Nephron (organoid): Measurements from ENCODE around the gene TCF20.

Experiments used
- H3K27ac Mint-ChIP-seq, 3 experiments: 2 replicates each; pipeline ENCODE4 v1.8.0; 2020; ENCODE audit warnings: mixed read lengths in 3 of 3, mild to moderate bottlenecking in 2 of 3, moderate library complexity in 1 of 3
- H3K27me3 Mint-ChIP-seq: 2 replicates; pipeline ENCODE4 v1.8.0; 2021; ENCODE audit warnings: low read depth, mild to moderate bottlenecking, moderate library complexity, mixed read lengths
- H3K36me3 Mint-ChIP-seq: 2 replicates; pipeline ENCODE4 v1.8.0; 2020; ENCODE audit warnings: low read depth, mixed read lengths
- H3K4me1 Mint-ChIP-seq: 2 replicates; pipeline ENCODE4 v1.8.0; 2020; ENCODE audit warnings: mixed read lengths
- H3K4me3 Mint-ChIP-seq, 3 experiments: 2 replicates each; pipeline ENCODE4 v1.8.0; 2020; ENCODE audit warnings: mild to moderate bottlenecking in 3 of 3, mixed read lengths in 3 of 3, moderate library complexity in 2 of 3
- H3K9me3 Mint-ChIP-seq: 2 replicates; pipeline ENCODE4 v1.8.0; 2020; ENCODE audit warnings: mixed read lengths
- CTCF ChIP-seq, 3 experiments: fragments of 200-600 bp; sonication (generic); IDR thresholded peaks; one replicate each; pipeline ENCODE4 v1.5.0; 2021; ENCODE audit warnings: antibody characterized with exemption in 3 of 3; ENCODE audit not compliant: unreplicated experiment in 3 of 3

The TCF20 gene

GRCh38 chr22:42229455-42230149, 40.9 kb downstream of the TCF20 start:
- no peak for TF ChIP-seq CTCF (IDR thresholded peaks at IDR 0.05; ENCODE audit: unreplicated experiment in 3 of 3)
- no peaks in the 10 kb centered on the region for H3K27me3 Mint-ChIP-seq
- H3K36me3 Mint-ChIP-seq, result no peaks in the 10 kb centered on the region
- peaks cover 27% of the 10 kb centered on the region for H3K4me1 Mint-ChIP-seq
- H3K4me3 Mint-ChIP-seq, result no peak overlapping the region
- no peak overlapping the region for H3K27ac Mint-ChIP-seq
- H3K9me3 Mint-ChIP-seq, result peaks cover 3% of the 10 kb centered on the region

GRCh38 chr22:42228483-42228882, 42.0 kb downstream of the TCF20 start:
- no peak overlapping the region for H3K4me3 Mint-ChIP-seq
- H3K27me3 Mint-ChIP-seq, result no peaks in the 10 kb centered on the region
- TF ChIP-seq CTCF (IDR thresholded peaks at IDR 0.05; ENCODE audit: unreplicated experiment in 3 of 3), result no peak
- no peaks in the 10 kb centered on the region for H3K36me3 Mint-ChIP-seq
- H3K4me1 Mint-ChIP-seq, result peaks cover 27% of the 10 kb centered on the region
- no peak overlapping the region for H3K27ac Mint-ChIP-seq
- no peaks in the 10 kb centered on the region for H3K9me3 Mint-ChIP-seq

GRCh38 chr22:42227435-42227834, 43.0 kb downstream of the TCF20 start:
- TF ChIP-seq CTCF (IDR thresholded peaks at IDR 0.05; ENCODE audit: unreplicated experiment in 3 of 3), result no peak
- no peaks in the 10 kb centered on the region for H3K27me3 Mint-ChIP-seq
- H3K9me3 Mint-ChIP-seq, result no peaks in the 10 kb centered on the region
- no peak overlapping the region for H3K27ac Mint-ChIP-seq
- H3K36me3 Mint-ChIP-seq, result no peaks in the 10 kb centered on the region
- no peak overlapping the region for H3K4me3 Mint-ChIP-seq
- peaks cover 27% of the 10 kb centered on the region for H3K4me1 Mint-ChIP-seq

- Mint-ChIP-seq H3K27me3 (no peaks in the 10 kb centered on the region), H3K9me3 (no peaks in the 10 kb centered on the region), H3K27ac (no peak overlapping the region), H3K36me3 (no peaks in the 10 kb centered on the region), H3K4me3 (no peak overlapping the region), H3K4me1 (peaks cover 32% of the 10 kb centered on the region)
- no peak for TF ChIP-seq CTCF (IDR thresholded peaks at IDR 0.05; ENCODE audit: unreplicated experiment in 3 of 3)
Observed at GRCh38 chr22:42225841-42226240, 44.6 kb downstream of the TCF20 start.

- no peak overlapping the region for H3K27ac Mint-ChIP-seq
- no peaks in the 10 kb centered on the region for H3K9me3 Mint-ChIP-seq
- H3K27me3 Mint-ChIP-seq, result no peaks in the 10 kb centered on the region
- peaks cover 15% of the 10 kb centered on the region for H3K4me1 Mint-ChIP-seq
- no peaks in the 10 kb centered on the region for H3K36me3 Mint-ChIP-seq
- no peak for TF ChIP-seq CTCF (IDR thresholded peaks at IDR 0.05; ENCODE audit: unreplicated experiment in 3 of 3)
- H3K4me3 Mint-ChIP-seq, result no peak overlapping the region
Observed at GRCh38 chr22:42222140-42222539, 48.3 kb downstream of the TCF20 start.
